Prostate gland (tissue), 2 donors: ENCODE data around the gene RAB5IF.

Experiments used
- CTCF ChIP-seq, 4 experiments: fragments of 200-600 bp in 2 of 4; fragments of 450-650 bp in 2 of 4; sonication (generic) in 2 of 4; IDR thresholded peaks; 1 replicate in 3 of 4; 2 replicates in 1 of 4; pipeline ENCODE4 v1.5.1; 2016 to 2019; ENCODE audit warnings: antibody characterized with exemption in 4 of 4, mild to moderate bottlenecking in 2 of 4, moderate library complexity in 2 of 4
- POLR2A ChIP-seq: fragments of 450-650 bp; IDR thresholded peaks from one replicate; pipeline ENCODE4 v1.6.1; 2016; ENCODE audit warnings: antibody characterized with exemption, mild to moderate bottlenecking
- POLR2AphosphoS5 ChIP-seq: sonication (generic); formaldehyde crosslinking; IDR thresholded peaks from one replicate; pipeline ENCODE4 v1.6.1; 2017; ENCODE audit warnings: antibody characterized with exemption

GRCh38 chr20:36584018-36584481 is 21.5 kb upstream of the RAB5IF start:
- TF ChIP-seq CTCF (IDR thresholded peaks at IDR 0.05) (no peak), POLR2A (no peak), POLR2AphosphoS5 (no peak)
